GM12875 (cell line): Measurements from ENCODE around the gene RCC1.
"Not testable (repeated sequence)": the region's sequence is repeated elsewhere in the genome, so short reads cannot be mapped to it uniquely, and the experiment has no call there.

Experiments used
- H3K4me3 ChIP-seq: one replicate; pipeline ENCODE4 v1.5.1; 2011; ENCODE audit warnings: low read depth, low read length, control low read depth
- CTCF ChIP-seq: IDR thresholded peaks from 2 replicates; pipeline ENCODE4 v1.5.1; 2011; ENCODE audit warnings: low read depth, mild to moderate bottlenecking, control low read depth, inconsistent platforms, low read length, moderate library complexity, borderline replicate concordance; ENCODE audit not compliant: insufficient read depth

The RCC1 gene

DNA sequence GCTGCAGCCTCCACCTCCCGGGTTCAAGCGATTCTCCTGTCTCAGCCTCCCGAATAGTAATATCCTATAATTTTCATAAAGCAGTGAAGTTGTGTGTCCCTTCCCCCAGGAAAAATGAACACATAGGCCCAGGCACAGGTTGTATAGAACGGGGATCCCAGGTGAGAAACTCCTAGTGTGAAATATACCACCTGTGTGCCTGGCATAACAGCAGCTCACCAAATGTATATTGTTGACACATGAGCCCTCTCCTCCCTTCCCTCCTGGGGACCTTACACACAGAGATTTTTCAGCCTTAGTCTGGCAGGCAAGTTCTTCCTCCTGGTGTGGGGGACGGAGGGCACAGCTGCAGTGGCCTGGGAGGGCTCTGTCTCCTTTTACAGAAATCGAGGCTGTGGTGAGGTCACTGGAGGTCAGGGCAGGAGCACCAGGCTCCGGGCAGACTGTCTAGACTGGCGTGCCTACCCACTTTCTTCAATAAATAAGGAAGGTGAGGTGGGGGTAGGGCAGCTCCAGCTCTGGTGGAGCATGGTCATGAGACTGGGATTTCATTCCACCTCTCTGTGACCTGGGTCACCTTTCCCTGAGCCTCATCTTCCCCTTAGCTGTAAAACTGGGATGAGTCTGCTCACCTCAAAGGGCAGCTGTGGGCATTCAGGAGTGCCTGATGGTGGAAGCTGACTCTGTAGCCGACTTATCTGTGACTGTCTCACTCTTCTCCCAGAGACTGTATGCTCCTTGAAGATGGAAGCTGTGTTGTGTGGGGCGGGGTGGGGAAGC, 14.3 kb downstream of the RCC1 start:
- H3K4me3 ChIP-seq = no peak overlapping the region

GRCh38 chr1:28520796-28521195, 15.0 kb downstream of the RCC1 start:
- not testable (repeated sequence) for H3K4me3 ChIP-seq

More for the DNA sequence above, 14.3 kb downstream of the RCC1 start:
- TF ChIP-seq CTCF = no peak

DNA sequence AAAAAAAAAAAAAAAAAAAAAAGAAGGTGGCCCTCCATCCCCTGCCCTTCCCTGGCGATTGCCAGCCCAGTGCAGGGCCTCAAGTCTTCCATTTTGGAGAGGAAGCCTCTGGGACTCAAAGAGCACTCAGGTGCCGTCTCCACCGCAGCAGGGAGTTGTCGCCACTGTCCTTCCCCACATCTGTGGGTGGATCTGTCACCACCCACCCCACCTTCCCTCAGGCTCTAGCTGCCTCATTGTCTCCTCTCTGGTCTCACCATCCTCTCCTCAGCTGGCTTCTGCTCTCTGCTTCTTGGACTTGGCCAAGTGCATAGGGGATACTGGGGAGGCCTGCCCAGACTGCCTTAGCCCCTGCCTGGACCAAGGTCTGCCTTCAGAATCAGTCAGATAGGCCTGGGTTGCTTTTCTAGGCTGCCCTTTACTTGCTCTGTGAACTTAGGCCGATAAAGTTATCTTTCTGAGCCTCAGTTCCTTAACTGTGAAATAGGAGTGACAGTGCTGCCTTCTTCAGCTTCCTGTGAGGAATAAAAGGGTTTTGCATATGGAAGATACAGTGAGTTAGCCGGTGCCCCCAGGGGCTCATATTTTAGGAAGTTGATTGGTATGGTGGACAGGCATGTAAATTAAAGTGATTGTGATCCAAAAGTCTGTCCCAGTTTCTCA, 15.8 kb downstream of the RCC1 start:
- TF ChIP-seq CTCF = no peak

DNA sequence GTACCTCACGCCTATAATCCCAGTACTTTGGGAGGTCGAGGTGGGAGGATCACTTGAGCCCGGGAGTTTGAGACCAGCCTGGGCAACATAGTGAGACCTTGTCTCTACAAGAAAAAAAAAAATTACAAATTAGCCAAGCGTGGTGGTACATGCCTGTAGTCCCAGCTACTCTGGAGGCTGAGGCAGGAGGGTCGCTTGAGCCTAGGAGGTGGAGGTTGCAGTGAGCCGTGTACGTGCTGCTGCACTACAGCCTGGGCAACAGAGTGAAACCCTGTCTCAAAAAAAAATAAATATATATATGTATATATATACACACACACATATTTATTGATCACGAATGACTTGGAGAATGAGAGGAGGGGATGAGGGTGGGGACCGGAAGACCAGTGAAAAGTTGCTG, 16.7 kb downstream of the RCC1 start:
- H3K4me3 ChIP-seq = not testable (repeated sequence)

More for the DNA sequence above, 15.8 kb downstream of the RCC1 start:
- no peak overlapping the region for H3K4me3 ChIP-seq

- H3K4me3 ChIP-seq = not testable (repeated sequence)
Measured at GRCh38 chr1:28525002-28525642, 19.3 kb downstream of the RCC1 start.

DNA sequence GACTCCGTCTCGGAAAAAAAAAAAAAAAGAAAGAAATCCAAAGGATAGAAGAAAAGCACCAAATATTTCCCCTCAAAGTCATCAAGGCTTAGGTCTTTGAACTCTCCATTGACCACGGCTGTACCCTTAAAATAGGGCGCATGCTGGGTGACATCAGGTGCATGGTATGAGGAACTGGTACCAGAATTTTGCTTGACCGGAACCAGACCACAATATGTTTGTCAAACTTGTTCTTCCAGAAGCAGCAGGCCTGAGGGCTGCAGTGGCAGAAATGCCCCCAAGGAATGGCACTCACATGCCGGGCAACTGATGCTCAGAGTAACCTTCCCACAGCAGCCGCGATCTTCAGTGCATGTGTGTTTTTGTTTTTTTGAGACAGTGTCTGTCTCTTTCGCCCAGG, 21.0 kb downstream of the RCC1 start:
- no peak for TF ChIP-seq CTCF
- H3K4me3 ChIP-seq = no peak overlapping the region

DNA sequence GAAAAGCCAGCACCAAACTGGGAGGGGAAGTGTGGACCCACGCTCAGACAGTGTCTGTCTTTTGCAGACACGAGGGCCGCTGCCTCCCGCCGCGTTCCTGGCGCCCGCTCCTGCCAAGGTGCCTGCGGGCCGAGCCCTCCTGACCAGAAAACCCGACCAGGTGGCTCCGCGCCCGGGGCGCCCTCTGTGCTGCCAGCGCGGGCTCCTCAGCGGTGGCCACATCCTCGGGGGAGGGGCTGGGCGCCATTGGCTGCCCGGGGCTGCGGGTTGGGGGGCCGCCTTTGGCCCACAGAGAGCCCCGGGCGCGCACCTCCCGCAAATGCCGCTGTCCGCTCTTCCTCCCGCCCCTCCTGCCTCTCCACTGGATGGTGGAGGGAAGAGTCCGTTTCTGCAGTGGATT, 24.6 kb downstream of the RCC1 start:
- H3K4me3 ChIP-seq = no peak overlapping the region
- TF ChIP-seq CTCF = no peak

- no peak overlapping the region for H3K4me3 ChIP-seq
- TF ChIP-seq CTCF = no peak
Measured at GRCh38 chr1:28534671-28535070, 28.8 kb downstream of the RCC1 start.

DNA sequence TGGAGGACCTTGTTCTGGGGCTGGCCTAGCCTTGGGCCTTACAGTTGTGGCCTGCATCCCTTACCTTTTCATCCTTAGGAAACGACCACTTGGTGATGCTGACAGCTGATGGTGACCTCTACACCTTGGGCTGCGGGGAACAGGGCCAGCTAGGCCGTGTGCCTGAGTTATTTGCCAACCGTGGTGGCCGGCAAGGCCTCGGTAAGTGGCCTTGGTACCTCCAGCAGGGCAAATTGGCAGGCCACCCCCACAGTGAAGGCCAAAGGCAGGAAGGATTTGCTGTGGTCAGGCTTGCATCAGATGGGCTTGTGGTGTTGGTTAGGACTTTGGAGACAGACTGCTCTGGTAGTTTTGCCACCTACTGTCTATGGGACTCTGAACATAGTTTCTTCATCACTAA, 29.3 kb downstream of the RCC1 start:
- no peak overlapping the region for H3K4me3 ChIP-seq
- TF ChIP-seq CTCF = no peak
